Gastrocnemius medialis (tissue), 4 donors: ENCODE results near the gene KCNAB1. TPM values are rescaled to one million over a fixed set of nuclear protein-coding genes. Genes with fewer than 3 reads are reported as not detected.
"Not testable (repeated sequence)": the region's sequence is repeated elsewhere in the genome, so short reads cannot be mapped to it uniquely, and the experiment has no call there.

Experiments
- ATAC-seq, 2 donors: fragments of 150-250 bp; one replicate each; pipeline ENCODE4 v1.9.1; 2016
- DNase-seq, 2 donors: peaks; one replicate each; pipeline ENCODE4 v3.0.0-alpha.2; 2019
- H3K27ac ChIP-seq, 4 donors: fragments of 200-600 bp; sonication (generic); 1 replicate in 1 of 4; 2 replicates in 3 of 4; pipeline ENCODE4 v1.5.1; 2016 to 2018; ENCODE audit warnings: mild to moderate bottlenecking in 2 of 4, moderate library complexity in 1 of 4
- H3K27me3 ChIP-seq, 3 donors: fragments of 200-600 bp; sonication (generic) in 2 of 3; 1 replicate in 1 of 3; 2 replicates in 2 of 3; pipeline versions ENCODE4 v1.5.1 to v1.6.0; 2016 to 2019; ENCODE audit warnings: mild to moderate bottlenecking in 1 of 3, moderate library complexity in 1 of 3
- H3K36me3 ChIP-seq, 2 donors: fragments of 200-600 bp; sonication (generic) in 1 of 2; one replicate each; pipeline ENCODE4 v1.5.1; 2017 to 2018
- H3K4me1 ChIP-seq, 2 donors: fragments of 200-600 bp; sonication (generic) in 1 of 2; one replicate each; pipeline ENCODE4 v1.5.1; 2016 to 2017; ENCODE audit warnings: mild to moderate bottlenecking in 2 of 2
- H3K4me3 ChIP-seq, 4 donors: fragments of 200-600 bp; sonication (generic) in 3 of 4; 1 replicate in 1 of 4; 2 replicates in 3 of 4; pipeline ENCODE4 v1.5.1; 2016 to 2019; ENCODE audit warnings: mild to moderate bottlenecking in 2 of 4
- H3K9me3 ChIP-seq, 3 donors: fragments of 200-600 bp; sonication (generic) in 2 of 3; 1 replicate in 1 of 3; 2 replicates in 2 of 3; pipeline ENCODE4 v1.5.1; 2016 to 2019
- POLR2A ChIP-seq, 2 donors: fragments of 450-650 bp; IDR thresholded peaks; one replicate each; pipeline ENCODE4 v1.6.1; 2017; ENCODE audit warnings: antibody characterized with exemption in 2 of 2, mild to moderate bottlenecking in 2 of 2, moderate library complexity in 2 of 2
- in situ Hi-C, 4 donors: fragments of 200-750 bp; cut with MboI; loops; one replicate each; pipeline versions ENCODE4 v1.15.0 to v1.8.0; 2017; ENCODE audit warnings: low sequenced_read_pairs in 4 of 4
- intact Hi-C: fragments of 100-400 bp; cut with DNase I; formaldehyde crosslinking; loops from one replicate; pipeline ENCODE4 v1.15.1; 2023; ENCODE audit warnings: low total_unique reads
- total RNA-seq, 4 donors: library from RNA; depleted of rRNA; stranded (reverse); fragments of >200 nt; gene quantifications; one replicate each; pipeline versions ENCODE4 v1.1.0 to v1.2.3, GENCODE V29; 2016
- TF ChIP-seq, protein P1 (sequence below), 5 experiments: fragments of 450-650 bp in 3 of 5; fragments of 200-600 bp in 2 of 5; sonication (generic) in 2 of 5; IDR thresholded peaks in 4 of 5; conservative IDR thresholded peaks in 1 of 5; 1 replicate in 4 of 5; 2 replicates in 1 of 5; pipeline ENCODE4 v1.5.1; 2016 to 2019; ENCODE audit warnings: antibody characterized with exemption in 5 of 5, mild to moderate bottlenecking in 3 of 5, moderate library complexity in 3 of 5

Gene KCNAB1
- total RNA-seq, 4 donors from 2014 or later = 0.46 to 3.6 (median 1.9) TPM

DNA sequence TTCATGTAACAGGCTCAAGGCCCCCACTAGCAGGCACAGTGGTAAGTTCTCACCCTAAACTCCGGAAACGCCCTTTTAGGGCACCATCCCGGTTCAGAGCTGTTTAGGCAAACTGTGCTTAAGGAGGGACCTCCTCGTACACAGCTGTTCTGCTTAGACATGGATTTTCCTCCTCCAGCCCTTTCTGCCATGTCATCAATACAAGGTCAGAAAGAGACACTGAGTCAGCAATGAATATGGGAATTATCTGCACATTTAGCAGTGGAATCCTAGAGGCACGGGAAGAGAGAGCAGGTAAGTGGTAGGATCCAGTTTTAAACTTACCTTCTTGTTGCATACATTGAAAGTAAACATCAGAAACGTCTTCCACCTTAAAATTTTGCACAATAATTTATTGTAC lies 107.3 kb downstream of the KCNAB1 start:
- Histone ChIP-seq H3K4me3 (no peak overlapping the region), H3K36me3 (no peaks in the 10 kb centered on the region), H3K4me1 (no peaks in the 10 kb centered on the region), H3K9me3 (no peaks in the 10 kb centered on the region), H3K27ac (no peak overlapping the region), H3K27me3 (no peaks in the 10 kb centered on the region)
- no peak for DNase-seq
- TF ChIP-seq, protein P1, sequence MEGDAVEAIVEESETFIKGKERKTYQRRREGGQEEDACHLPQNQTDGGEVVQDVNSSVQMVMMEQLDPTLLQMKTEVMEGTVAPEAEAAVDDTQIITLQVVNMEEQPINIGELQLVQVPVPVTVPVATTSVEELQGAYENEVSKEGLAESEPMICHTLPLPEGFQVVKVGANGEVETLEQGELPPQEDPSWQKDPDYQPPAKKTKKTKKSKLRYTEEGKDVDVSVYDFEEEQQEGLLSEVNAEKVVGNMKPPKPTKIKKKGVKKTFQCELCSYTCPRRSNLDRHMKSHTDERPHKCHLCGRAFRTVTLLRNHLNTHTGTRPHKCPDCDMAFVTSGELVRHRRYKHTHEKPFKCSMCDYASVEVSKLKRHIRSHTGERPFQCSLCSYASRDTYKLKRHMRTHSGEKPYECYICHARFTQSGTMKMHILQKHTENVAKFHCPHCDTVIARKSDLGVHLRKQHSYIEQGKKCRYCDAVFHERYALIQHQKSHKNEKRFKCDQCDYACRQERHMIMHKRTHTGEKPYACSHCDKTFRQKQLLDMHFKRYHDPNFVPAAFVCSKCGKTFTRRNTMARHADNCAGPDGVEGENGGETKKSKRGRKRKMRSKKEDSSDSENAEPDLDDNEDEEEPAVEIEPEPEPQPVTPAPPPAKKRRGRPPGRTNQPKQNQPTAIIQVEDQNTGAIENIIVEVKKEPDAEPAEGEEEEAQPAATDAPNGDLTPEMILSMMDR (IDR thresholded peaks at IDR 0.05 in 4 of 5, conservative IDR thresholded peaks at IDR 0.05 in 1 of 5) = no peak
- intact Hi-C loops (no loop called here), in situ Hi-C loops (no loop called here)
- no peak for ATAC-seq

DNA sequence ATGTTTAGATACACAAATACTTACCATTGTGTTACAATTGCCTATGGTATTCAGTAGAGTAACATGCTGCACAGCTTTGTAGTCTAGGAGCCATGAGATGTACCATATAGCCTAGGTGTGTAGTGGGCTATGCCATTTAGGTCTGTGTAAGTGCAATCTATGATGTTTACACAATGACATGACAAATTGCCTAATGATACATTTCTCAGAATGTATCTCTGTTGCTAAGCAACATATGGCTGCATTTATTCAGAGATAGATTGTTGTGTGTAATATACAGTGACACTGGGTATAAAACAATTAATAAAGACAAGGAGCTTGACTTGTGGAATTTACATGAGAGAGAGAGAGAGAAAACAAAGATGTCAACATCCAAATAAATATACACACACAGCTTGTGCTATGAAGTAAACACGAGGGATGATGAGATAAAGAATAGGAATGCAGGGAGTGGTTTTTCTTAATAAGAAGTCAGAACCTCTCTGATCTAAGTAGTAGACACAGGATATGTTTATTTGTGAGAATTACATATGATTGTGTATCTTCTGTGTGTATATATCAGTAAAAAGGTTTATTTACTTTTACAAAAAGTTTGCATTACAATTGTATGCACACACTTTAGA lies 110.0 kb downstream of the KCNAB1 start:
- Histone ChIP-seq H3K36me3 (no peaks in the 10 kb centered on the region), H3K4me3 (no peak overlapping the region), H3K27ac (no peak overlapping the region), H3K27me3 (no peaks in the 10 kb centered on the region), H3K4me1 (no peaks in the 10 kb centered on the region), H3K9me3 (no peaks in the 10 kb centered on the region)
- in situ Hi-C loops (no loop called here), intact Hi-C loops (no loop called here)
- DNase-seq (no peak), ATAC-seq (no peak)
- no peak for TF ChIP-seq POLR2A (IDR thresholded peaks at IDR 0.05)
- TF ChIP-seq, protein P1 (IDR thresholded peaks at IDR 0.05 in 4 of 5, conservative IDR thresholded peaks at IDR 0.05 in 1 of 5) = no peak

DNA sequence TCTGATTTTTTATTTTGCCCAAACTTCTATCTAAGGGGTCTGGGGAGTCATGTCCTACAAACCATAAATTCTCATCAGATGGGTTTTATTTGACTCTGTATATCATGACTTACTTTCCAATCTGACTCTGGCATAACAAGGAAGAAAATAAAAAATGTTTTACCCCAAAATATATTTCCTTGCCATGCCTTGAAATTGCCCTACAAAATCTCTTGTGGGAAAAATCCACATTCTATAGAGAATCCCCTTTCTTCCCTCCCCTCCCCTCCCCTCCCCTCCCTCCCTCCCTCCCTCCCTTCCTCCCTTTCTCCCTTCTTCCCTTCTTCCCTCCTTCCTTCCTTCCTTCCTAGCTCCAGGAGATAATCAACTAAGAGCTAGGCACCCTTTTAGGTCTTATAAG lies 110.8 kb downstream of the KCNAB1 start:
- H3K4me1 ChIP-seq, H3K27me3 ChIP-seq, H3K9me3 ChIP-seq, intact Hi-C loops, H3K36me3 ChIP-seq, ATAC-seq, H3K4me3 ChIP-seq, H3K27ac ChIP-seq, DNase-seq, in situ Hi-C loops: not testable (repeated sequence)

DNA sequence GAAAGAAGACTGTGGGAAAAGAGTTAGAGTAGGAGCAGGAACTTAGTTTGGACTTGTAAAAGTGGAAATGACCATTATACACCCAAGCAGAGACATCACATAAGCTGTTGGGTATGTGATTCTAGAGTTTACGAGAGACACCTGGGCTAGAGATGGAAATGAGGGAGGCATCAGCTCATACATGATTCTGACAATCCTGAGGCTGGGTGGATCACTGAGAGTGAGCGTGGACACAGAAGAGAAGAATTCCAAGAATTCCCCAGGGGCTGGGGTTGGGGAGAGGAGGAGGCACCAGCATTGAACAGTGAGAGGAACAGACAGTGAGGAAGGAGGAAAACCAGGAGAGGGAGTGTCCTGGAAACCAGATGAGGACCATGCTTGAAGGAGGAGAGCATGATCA lies 113.5 kb downstream of the KCNAB1 start:
- ATAC-seq (no peak), DNase-seq (no peak)
- no peaks in the 10 kb centered on the region for H3K9me3 ChIP-seq
- intact Hi-C loops (no loop called here), in situ Hi-C loops (no loop called here)
- H3K27me3 ChIP-seq = no peaks in the 10 kb centered on the region
- H3K36me3 ChIP-seq = no peaks in the 10 kb centered on the region
- H3K27ac ChIP-seq = no peak overlapping the region
- no peak overlapping the region for H3K4me3 ChIP-seq
- no peaks in the 10 kb centered on the region for H3K4me1 ChIP-seq
- no peak for TF ChIP-seq POLR2A (IDR thresholded peaks at IDR 0.05)
- TF ChIP-seq, protein P1 (IDR thresholded peaks at IDR 0.05 in 4 of 5, conservative IDR thresholded peaks at IDR 0.05 in 1 of 5) = no peak

DNA sequence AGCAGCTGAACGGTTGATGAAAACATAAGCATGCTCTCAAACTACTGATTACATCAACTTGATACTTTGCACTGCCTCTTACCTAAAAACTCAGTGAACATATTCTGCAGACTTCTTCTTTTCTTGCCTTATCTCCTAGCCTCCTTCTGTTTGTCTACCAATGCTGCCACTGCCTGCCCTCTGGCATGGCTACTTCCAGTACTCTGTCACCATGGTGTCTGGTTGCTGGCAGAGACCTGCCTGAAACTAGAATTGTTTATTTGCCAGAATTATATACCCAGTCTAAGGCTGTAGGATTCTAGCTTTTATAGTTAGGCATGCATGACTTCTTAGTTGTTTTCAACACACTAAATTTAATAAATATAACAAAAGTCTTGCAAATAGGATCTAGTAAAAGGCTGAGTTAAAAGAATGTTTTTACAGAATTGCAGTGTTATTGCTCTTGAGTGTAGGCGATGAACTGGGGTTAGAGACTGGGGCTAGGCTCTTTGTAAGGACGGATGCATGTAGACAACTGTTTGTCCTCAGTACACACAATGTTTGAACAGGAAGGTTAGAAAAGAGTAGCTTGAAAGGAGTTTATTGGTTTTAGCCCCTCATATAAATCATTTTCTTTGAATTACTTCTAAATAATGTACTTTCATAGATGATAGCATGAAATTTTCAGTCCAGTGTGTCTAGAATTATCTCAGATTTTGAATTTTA lies 116.3 kb downstream of the KCNAB1 start:
- Histone ChIP-seq H3K4me3 (no peak overlapping the region), H3K9me3 (no peaks in the 10 kb centered on the region), H3K36me3 (no peaks in the 10 kb centered on the region), H3K27ac (no peak overlapping the region), H3K27me3 (no peaks in the 10 kb centered on the region), H3K4me1 (no peaks in the 10 kb centered on the region)
- ATAC-seq (no peak), DNase-seq (no peak)
- in situ Hi-C loops (no loop called here), intact Hi-C loops (no loop called here)
- no peak for TF ChIP-seq POLR2A (IDR thresholded peaks at IDR 0.05)
- TF ChIP-seq, protein P1 (IDR thresholded peaks at IDR 0.05 in 4 of 5, conservative IDR thresholded peaks at IDR 0.05 in 1 of 5) = no peak
